Chondrocyte (in vitro differentiated cells): ENCODE measurements around the gene SASH3. TPM values are rescaled to one million over a fixed set of nuclear protein-coding genes. Genes with fewer than 3 reads are reported as not detected.

ENCODE experiments used
- DNase-seq: peaks from one replicate; pipeline ENCODE4 v3.0.0; 2021; ENCODE audit warnings: mixed read lengths, low spot score
- H3K27ac Mint-ChIP-seq: one replicate; pipeline ENCODE4 v1.8.0; 2021; ENCODE audit warnings: mild to moderate bottlenecking, moderate library complexity, mixed read lengths; ENCODE audit not compliant: unreplicated experiment
- H3K27me3 Mint-ChIP-seq: 2 replicates; pipeline ENCODE4 v1.8.0; 2021; ENCODE audit warnings: low read depth, mixed read lengths
- H3K36me3 Mint-ChIP-seq: 2 replicates; pipeline ENCODE4 v1.8.0; 2021; ENCODE audit warnings: low read depth, mixed read lengths
- H3K4me1 Mint-ChIP-seq: 2 replicates; pipeline ENCODE4 v1.8.0; 2021; ENCODE audit warnings: low read depth, mild to moderate bottlenecking, mixed read lengths
- H3K4me3 Mint-ChIP-seq: one replicate; pipeline ENCODE4 v1.8.0; 2021; ENCODE audit warnings: mild to moderate bottlenecking, moderate library complexity, mixed read lengths; ENCODE audit not compliant: unreplicated experiment
- H3K9me3 Mint-ChIP-seq: 2 replicates; pipeline ENCODE4 v1.8.0; 2021; ENCODE audit warnings: low read depth, mixed read lengths
- CTCF ChIP-seq: fragments of 200-600 bp; sonication (generic); IDR thresholded peaks from 2 replicates; pipeline ENCODE4 v1.5.0; 2021; ENCODE audit warnings: antibody characterized with exemption, mild to moderate bottlenecking, moderate library complexity
- total RNA-seq: library from RNA; stranded (reverse); gene quantifications from 3 replicates; pipeline ENCODE4 v1.2.1, GENCODE V29; 2021

Gene SASH3
- total RNA-seq, 1 donor from 2014 or later = not detected

GRCh38 chrX:129785160-129785947 lies 5.6 kb downstream of the SASH3 start:
- H3K27ac Mint-ChIP-seq = no peak overlapping the region
- no peaks in the 10 kb centered on the region for H3K36me3 Mint-ChIP-seq
- no peaks in the 10 kb centered on the region for H3K4me1 Mint-ChIP-seq
- H3K9me3 Mint-ChIP-seq = no peaks in the 10 kb centered on the region
- no peak overlapping the region for H3K4me3 Mint-ChIP-seq
- H3K27me3 Mint-ChIP-seq = peaks cover 6% of the 10 kb centered on the region
- no peak for TF ChIP-seq CTCF
- no peak for DNase-seq

GRCh38 chrX:129786210-129786651 lies 6.5 kb downstream of the SASH3 start:
- Mint-ChIP-seq H3K36me3 (no peaks in the 10 kb centered on the region), H3K4me1 (no peaks in the 10 kb centered on the region), H3K27ac (no peak overlapping the region), H3K27me3 (peaks cover 6% of the 10 kb centered on the region), H3K9me3 (no peaks in the 10 kb centered on the region), H3K4me3 (no peak overlapping the region)
- DNase-seq = no peak
- TF ChIP-seq CTCF = no peak

GRCh38 chrX:129787336-129788055 lies 7.7 kb downstream of the SASH3 start:
- Mint-ChIP-seq H3K4me1 (no peaks in the 10 kb centered on the region), H3K36me3 (no peaks in the 10 kb centered on the region)
- no peak for TF ChIP-seq CTCF

GRCh38 chrX:129788527-129788926 lies 8.8 kb downstream of the SASH3 start:
- no peak for DNase-seq
- no peak overlapping the region for H3K4me3 Mint-ChIP-seq
- H3K27me3 Mint-ChIP-seq = peaks cover under 1% of the 10 kb centered on the region
- H3K36me3 Mint-ChIP-seq = no peaks in the 10 kb centered on the region
- TF ChIP-seq CTCF = no peak
- H3K9me3 Mint-ChIP-seq = no peaks in the 10 kb centered on the region
- no peak overlapping the region for H3K27ac Mint-ChIP-seq
- H3K4me1 Mint-ChIP-seq = no peaks in the 10 kb centered on the region

More at GRCh38 chrX:129787336-129788055, 7.7 kb downstream of the SASH3 start:
- Mint-ChIP-seq H3K27me3 (peaks cover 6% of the 10 kb centered on the region), H3K4me3 (no peak overlapping the region), H3K27ac (no peak overlapping the region), H3K9me3 (no peaks in the 10 kb centered on the region)
- no peak for DNase-seq

- no peak for TF ChIP-seq CTCF
- DNase-seq = no peak
- H3K36me3 Mint-ChIP-seq = no peaks in the 10 kb centered on the region
- H3K9me3 Mint-ChIP-seq = no peaks in the 10 kb centered on the region
- no peak overlapping the region for H3K4me3 Mint-ChIP-seq
- H3K27me3 Mint-ChIP-seq = no peaks in the 10 kb centered on the region
- no peak overlapping the region for H3K27ac Mint-ChIP-seq
- no peaks in the 10 kb centered on the region for H3K4me1 Mint-ChIP-seq
Observed at GRCh38 chrX:129790146-129790545, 10.4 kb downstream of the SASH3 start.
